ENCODE data around the gene MOCS3.
A peak's percentile ranks its signal among the peaks of the same experiment; 100 is the strongest.

The MOCS3 gene

GRCh38 chr20:50953196-50953595 lies 5.4 kb upstream of the MOCS3 start:
- no peak for TF ChIP-seq CTCF (IDR thresholded peaks at IDR 0.05; ENCODE audit: insufficient read depth, low read depth, low read length, missing control alignments)
- H3K4me3 ChIP-seq (ENCODE audit: low read length) = no peak overlapping the region
- DNase-seq (ENCODE audit: low read depth) = no peak

GRCh38 chr20:50953821-50954220 lies 4.8 kb upstream of the MOCS3 start:
- H3K4me3 ChIP-seq (ENCODE audit: low read length) = no peak overlapping the region
- no peak for TF ChIP-seq CTCF (IDR thresholded peaks at IDR 0.05; ENCODE audit: insufficient read depth, low read depth, low read length, missing control alignments)
- peak; percentile 50 for DNase-seq (ENCODE audit: low read depth)

- no peak for TF ChIP-seq CTCF (IDR thresholded peaks at IDR 0.05; ENCODE audit: insufficient read depth, low read depth, low read length, missing control alignments)
- H3K4me3 ChIP-seq (ENCODE audit: low read length) = peak overlapping the region; percentile 94
- DNase-seq (ENCODE audit: low read depth) = peak; percentile 13
Measured at GRCh38 chr20:50957276-50957675, 1.3 kb upstream of the MOCS3 start.

- peak; percentile 91 for DNase-seq (ENCODE audit: low read depth)
- H3K4me3 ChIP-seq (ENCODE audit: low read length) = peak within 1 kb of the TSS; percentile 94
Measured at GRCh38 chr20:50957798-50958614, 612 bp upstream of the MOCS3 start, which contains the start of gene DPM1. DPM1 (minus strand) TSS chr20:50958532; CDS start chr20:50958523, 9 bp downstream.

GRCh38 chr20:50959543-50960126 lies 1.0 kb downstream of the MOCS3 start:
- H3K4me3 ChIP-seq (ENCODE audit: low read length) = peak overlapping the region; percentile 94
- no peak for TF ChIP-seq CTCF (IDR thresholded peaks at IDR 0.05; ENCODE audit: insufficient read depth, low read depth, low read length, missing control alignments)
- no peak for DNase-seq (ENCODE audit: low read depth)

More at GRCh38 chr20:50957798-50958614, 612 bp upstream of the MOCS3 start, which contains the start of gene DPM1:
- TF ChIP-seq CTCF (IDR thresholded peaks at IDR 0.05; ENCODE audit: insufficient read depth, low read depth, low read length, missing control alignments) = no peak

GRCh38 chr20:50967586-50967985 lies 9.0 kb downstream of the MOCS3 start:
- no peak overlapping the region for H3K4me3 ChIP-seq (ENCODE audit: low read length)
- TF ChIP-seq CTCF (IDR thresholded peaks at IDR 0.05; ENCODE audit: insufficient read depth, low read depth, low read length, missing control alignments) = no peak
- no peak for DNase-seq (ENCODE audit: low read depth)
